Stimulated activated CD8-positive, alpha-beta memory T cell treated with anti-CD3 and anti-CD28 coated beads, Interleukin-15, amount 100 ng/mL, for 24 hours (primary cell): ENCODE measurements around the gene MYO1E.
"Not testable (repeated sequence)": the region's sequence is repeated elsewhere in the genome, so short reads cannot be mapped to it uniquely, and the experiment has no call there.

Experiments used
- DNase-seq: peaks from one replicate; pipeline ENCODE4 v3.0.0-alpha.2; 2020; ENCODE audit warnings: low read depth

Gene MYO1E

GRCh38 chr15:59387196-59387878, 14.7 kb upstream of the MYO1E start:
- DNase-seq = not testable (repeated sequence)

DNA sequence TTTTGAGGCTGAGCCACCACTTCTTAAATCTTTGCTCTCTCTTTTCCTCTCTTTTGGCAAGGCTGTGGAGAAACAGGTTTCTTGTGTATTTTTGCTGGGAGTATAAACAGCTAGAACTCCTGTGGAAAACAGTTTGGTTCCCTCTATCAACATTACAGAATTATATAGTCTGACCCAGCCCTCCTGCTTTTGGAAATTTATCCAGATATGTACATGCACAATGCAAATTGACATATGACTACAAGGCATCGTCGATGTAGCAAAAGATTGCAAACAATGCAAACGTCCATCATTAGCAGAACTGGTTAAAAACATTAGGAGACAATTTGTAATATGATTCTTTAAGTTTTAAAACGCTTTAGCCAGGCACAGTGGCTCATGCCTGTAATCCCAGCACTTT, 12.5 kb upstream of the MYO1E start:
- DNase-seq = no peak

DNA sequence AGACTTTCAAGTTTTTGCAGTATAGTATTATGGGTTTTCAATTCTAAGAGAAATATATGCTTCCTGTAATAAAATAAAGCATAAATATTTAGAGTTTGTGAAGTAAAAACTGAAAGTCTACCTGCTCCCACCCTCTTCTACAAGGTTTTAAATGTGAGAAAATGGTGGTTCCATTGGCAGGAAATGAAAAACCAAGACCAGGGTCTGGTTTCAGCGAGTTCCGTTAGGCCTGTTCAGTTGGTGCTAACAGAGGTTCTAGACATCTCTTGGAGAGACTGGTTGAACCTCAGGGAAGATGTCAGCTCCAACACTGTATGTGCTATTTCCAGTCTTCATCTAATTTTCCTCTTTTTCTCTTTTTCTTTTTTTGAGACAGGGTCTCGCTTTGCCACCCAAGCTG, 11.8 kb upstream of the MYO1E start:
- DNase-seq = no peak

DNA sequence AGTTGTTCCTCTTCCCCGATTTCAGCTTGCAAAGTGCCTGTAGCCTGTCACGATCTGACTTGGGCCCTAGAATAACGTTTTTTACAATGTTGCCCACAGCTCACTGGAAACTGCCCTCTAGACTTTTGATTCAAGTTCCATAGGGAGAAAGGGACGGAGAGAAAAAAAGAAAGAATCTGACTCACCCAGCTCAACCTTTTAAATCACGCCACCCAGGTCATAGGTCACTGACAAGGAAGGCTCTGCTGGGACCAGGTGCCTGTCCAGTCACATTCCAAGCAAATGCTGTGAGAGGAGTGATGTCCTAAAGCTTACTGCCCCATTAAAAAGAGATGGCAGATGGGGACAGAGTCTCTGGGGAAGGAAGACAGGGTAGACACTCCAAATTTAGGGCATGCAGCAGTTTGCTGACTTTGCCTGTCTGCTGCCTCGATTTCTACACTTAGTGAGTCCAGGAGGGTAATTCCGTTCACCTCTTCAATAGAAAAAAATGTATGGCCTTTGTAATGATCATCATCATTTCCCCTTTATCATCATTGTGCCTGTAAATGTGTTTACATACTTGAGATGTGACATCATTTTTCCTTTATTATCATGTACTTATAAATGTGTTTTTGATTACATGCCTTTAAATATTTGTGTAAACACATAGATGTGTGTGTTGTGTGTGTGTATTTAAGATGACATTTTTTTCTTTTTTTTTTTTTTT, 8.4 kb upstream of the MYO1E start:
- DNase-seq = no peak

DNA sequence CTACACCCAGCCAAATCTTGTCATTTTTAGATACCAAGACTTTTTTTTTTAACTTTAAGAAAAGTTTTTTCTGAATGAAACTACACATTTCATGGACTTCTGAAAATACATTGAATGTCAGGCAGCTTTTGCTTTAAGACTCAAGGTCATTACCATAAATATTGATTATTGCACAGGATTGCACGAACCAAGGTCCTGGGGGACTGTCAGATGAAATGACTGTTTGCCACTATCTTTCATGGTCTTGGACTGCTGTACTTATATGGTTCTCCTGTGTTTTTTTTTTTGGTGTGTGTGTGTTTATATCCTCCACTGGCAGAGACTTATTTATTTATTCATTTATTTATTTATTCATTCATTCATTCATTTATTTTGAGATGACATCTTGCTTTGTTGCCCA, 6.9 kb upstream of the MYO1E start:
- DNase-seq = no peak

GRCh38 chr15:59378855-59379254, 6.2 kb upstream of the MYO1E start:
- DNase-seq = no peak

- no peak for DNase-seq
Observed at GRCh38 chr15:59377924-59378323, 5.3 kb upstream of the MYO1E start.

DNA sequence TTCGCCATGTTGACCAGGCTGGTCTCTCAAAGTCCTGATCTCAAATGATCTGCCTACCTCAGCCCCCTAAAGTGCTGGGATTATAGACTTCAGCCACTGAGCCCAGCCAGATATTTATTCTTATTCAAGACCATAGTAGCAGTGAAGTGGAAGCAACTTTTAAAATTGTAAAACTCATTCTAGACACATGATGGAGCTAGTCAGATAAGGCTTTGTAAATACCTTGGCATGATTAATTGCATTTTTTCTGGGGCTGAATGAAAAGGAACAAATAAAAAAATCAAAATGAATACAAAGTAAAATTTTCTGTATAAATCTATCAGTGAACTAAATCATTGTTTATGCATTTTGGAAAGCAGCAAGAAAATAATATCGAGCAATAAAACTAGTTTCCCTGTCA, 4.1 kb upstream of the MYO1E start:
- DNase-seq = no peak

GRCh38 chr15:59373215-59373614, 544 bp upstream of the MYO1E start:
- no peak for DNase-seq

GRCh38 chr15:59371458-59372351, 966 bp downstream of the MYO1E start:
- no peak for DNase-seq

DNA sequence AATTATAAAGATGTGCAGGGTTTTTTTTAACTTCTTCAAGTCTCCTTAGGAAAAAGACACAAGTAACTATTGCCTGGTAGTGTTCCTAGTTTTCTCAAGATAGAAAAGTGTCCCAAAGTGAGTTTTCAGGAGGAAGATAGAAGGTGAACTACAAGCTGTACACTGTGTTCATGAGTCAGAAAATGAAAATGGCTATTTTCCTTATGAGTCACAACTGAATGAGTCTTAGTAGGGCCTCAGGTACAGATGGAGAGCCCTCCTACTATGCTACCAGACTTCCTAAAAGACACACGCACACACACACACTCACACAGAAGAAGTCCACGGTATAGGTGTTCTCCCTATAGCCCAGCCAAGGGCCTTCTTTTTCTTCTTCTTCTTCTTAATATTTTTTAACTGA, 3.1 kb downstream of the MYO1E start:
- no peak for DNase-seq

GRCh38 chr15:59367022-59367451, 5.6 kb downstream of the MYO1E start:
- no peak for DNase-seq

DNA sequence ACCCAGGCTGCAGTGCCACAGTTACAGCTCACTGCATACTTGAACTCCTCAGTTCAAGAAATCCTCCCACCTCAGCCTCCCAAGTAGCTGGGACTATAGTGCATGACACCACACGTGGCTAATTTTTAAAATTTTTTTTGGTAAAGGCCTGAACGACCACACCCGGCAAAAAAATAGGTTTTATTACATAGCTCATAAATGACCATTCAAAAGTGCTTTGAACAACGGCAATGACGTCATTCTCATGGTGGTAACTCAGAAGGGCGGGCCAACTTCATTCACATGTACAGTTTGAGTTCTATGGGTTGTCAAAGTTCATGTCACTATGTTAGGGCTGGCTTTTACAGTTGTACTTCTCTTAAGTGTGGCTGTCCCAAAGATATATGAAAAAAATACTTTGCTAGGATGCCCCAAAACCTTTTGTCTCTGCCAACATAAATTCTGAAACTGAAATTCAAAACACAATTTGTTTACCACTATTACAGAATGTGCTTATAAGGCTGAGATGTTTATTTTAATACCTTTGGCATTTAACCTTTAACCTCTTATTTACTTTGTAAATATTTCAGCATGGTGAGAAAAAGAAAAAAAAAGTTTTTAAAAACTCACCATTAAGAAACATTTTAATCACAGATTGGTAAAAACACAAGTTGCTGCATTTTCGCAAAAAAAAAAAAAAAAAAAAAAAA, 6.2 kb downstream of the MYO1E start:
- DNase-seq = no peak

DNA sequence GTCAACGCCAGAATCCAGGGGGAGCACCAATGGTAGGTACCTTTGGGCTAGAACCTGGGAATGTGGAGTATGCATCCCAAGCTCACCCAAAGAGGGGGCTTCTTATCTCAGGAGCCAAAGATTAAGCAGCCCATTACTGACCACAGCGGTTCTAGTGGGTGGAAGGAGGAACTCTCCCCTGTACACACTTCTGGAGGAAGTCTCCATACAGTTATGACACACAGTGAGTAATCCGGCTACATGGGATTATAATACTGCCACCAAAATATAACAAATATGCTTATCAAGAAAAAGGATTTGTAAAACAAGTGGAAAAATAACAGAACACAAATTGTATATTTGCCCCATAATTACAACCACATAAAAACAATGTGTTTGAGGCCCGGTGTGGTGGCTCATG, 8.4 kb downstream of the MYO1E start:
- DNase-seq = no peak

GRCh38 chr15:59362331-59362730, 10.3 kb downstream of the MYO1E start:
- no peak for DNase-seq

DNA sequence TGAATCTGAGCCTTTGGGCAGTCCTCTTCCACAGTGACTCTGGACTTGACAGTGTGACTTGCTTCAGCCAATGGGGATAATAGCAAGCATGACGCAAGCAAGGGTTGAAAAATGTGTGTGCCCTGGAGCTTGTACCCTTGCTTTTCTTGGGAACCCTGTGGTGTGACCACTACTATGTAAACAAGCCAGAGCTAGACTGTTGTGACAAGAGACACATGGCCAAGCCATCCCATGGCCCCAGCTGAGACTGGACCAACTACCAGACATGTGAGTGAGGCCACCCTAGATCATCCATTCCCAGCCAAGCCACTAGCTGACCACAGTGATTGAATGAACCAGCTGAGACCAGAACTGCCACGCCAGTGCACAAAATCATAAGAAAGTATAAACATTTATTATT, 11.8 kb downstream of the MYO1E start:
- no peak for DNase-seq

- DNase-seq = no peak
Observed at GRCh38 chr15:59360305-59360704, 12.4 kb downstream of the MYO1E start.

DNA sequence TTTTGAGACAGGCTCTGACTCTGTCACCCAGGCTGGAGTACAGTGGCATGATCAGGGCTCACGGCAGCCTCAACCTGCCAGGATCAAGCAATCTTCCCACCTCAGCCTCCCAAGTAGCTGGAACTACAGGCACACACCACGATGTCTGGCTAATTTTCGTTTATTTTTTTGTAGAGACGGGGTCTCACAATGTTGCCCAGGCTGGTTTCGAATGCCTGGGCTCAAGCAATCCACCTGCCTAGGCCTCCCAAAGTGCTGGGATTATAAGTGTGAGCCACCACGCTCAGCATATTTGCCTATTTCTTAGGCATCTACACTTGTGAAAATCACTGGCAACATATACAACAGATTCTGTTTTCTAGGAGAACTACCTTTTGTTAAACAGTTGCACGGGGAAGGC, 16.9 kb downstream of the MYO1E start:
- no peak for DNase-seq

DNA sequence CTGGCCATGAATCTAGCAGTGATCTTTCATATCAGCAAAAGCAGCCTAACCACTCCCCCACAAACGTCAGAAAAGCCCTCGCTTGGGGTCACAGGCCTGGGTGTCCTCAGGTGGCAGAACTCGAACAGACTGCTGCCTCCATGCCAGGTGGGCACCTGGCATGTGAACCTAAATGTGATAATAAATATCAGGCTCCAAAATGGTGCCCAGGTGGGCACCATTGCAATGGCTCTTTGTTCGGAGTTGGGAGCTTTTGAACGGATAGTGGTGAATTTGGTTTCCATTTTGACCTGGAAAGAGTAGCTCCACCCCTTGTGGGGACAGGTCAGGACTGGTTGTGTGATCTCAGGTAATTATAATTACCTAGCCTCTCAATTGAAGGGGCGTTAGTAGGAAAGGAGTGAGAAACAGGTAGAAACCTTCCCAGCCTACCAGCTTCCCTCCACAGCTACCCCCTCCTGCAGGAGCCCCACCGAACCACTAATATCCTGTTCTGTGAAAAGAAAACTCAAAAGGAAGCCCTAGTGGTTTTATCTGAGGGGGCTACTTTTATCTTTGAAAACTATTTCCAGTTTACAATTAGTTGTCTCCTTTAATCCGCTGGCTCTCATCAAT, 18.1 kb downstream of the MYO1E start:
- no peak for DNase-seq

- no peak for DNase-seq
Observed at GRCh38 chr15:59353994-59354416, 18.7 kb downstream of the MYO1E start.

DNA sequence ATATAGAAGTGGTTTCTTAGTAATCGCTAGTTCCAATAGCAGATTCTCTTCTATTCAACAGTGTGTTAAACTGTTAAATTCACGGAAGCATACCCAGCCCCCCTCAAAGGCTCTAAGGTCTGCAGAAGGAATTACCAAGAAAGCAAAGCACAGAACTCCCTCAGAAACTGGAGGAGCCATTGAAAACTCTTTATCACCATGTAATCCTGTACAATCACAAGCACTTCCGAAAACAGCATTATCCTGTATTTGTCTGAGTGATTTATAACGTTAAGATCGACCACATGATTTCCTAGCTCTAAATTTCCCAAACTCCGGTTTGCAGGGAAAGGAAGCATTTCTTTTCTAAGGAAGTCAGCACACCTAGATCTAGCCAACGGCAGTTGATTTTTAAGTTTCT, 20.0 kb downstream of the MYO1E start:
- DNase-seq = no peak

- no peak for DNase-seq
Observed at GRCh38 chr15:59352189-59352588, 20.5 kb downstream of the MYO1E start.
